A549 (cell line): ENCODE results near the gene HOXC6.

Source experiments
- ESRRA ChIP-seq: fragments of 150-350 bp; IDR thresholded peaks from 2 replicates; pipeline ENCODE4 v1.6.1; 2014; ENCODE audit warnings: mild to moderate bottlenecking, low read length, borderline replicate concordance
- POLR2AphosphoS2 ChIP-seq: conservative IDR thresholded peaks from 2 replicates; pipeline ENCODE4 v1.6.1; 2012; ENCODE audit warnings: low read length, improper control_type of control experiment, inconsistent platforms
- REST ChIP-seq: fragments of 200-600 bp; sonication (generic); IDR thresholded peaks from 2 replicates; pipeline ENCODE4 v1.6.1; 2016; ENCODE audit warnings: antibody characterized with exemption, mild to moderate bottlenecking, moderate library complexity
- TF ChIP-seq, protein P1 (sequence below): fragments of >200 bp; sonication (Bioruptor Twin); formaldehyde crosslinking; IDR thresholded peaks from 3 replicates; pipeline ENCODE4 v1.5.1; 2016

DNA sequence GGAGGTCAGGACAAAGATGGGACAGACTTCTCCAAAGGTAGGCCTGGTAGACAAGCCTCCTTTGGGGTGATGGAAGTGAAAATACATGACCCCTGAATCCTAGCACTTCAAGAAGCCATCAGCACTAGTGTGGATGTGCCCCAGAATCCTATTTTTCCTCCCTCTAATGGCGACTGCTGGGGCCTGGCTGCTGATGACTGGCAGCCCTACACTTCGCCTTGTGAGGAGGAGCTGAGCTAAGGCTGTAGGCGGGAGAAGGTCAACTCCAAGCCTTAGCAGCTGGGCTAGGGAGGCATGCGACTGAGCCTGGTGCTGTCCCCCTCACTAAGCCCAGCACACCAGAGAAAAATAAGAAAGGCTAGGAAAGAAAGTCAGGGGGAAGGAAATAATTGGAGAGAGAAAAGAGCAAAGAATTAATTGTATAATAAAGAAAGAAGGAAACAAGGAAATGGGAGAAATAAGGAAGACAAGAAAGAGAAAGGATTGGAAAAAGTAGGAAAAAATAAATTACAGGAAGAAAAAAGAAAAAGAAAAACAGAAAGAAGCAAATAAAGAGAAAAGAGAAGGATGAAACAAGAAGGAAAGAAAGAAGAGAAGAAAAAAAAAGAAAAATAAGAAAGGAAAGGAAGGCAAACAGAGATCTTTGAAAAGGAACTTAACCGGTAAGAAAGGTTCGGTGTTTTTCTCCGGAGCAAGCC, 48.0 kb upstream of the HOXC6 start:
- TF ChIP-seq, protein P1, sequence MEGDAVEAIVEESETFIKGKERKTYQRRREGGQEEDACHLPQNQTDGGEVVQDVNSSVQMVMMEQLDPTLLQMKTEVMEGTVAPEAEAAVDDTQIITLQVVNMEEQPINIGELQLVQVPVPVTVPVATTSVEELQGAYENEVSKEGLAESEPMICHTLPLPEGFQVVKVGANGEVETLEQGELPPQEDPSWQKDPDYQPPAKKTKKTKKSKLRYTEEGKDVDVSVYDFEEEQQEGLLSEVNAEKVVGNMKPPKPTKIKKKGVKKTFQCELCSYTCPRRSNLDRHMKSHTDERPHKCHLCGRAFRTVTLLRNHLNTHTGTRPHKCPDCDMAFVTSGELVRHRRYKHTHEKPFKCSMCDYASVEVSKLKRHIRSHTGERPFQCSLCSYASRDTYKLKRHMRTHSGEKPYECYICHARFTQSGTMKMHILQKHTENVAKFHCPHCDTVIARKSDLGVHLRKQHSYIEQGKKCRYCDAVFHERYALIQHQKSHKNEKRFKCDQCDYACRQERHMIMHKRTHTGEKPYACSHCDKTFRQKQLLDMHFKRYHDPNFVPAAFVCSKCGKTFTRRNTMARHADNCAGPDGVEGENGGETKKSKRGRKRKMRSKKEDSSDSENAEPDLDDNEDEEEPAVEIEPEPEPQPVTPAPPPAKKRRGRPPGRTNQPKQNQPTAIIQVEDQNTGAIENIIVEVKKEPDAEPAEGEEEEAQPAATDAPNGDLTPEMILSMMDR, result no peak
- TF ChIP-seq POLR2AphosphoS2 (no peak), ESRRA (no peak), REST (no peak)
